Neural cell (in vitro differentiated cells): ENCODE measurements around the gene HARS1. TPM values are rescaled to one million over a fixed set of nuclear protein-coding genes. Genes with fewer than 3 reads are reported as not detected.
"Not testable (repeated sequence)": the region's sequence is repeated elsewhere in the genome, so short reads cannot be mapped to it uniquely, and the experiment has no call there.

Experiments used
- H2AFZ ChIP-seq: fragments of 200-600, 300-800 bp; sonication (generic), shearing (Covaris generic); 2 replicates; pipeline ENCODE4 v1.6.0; 2014; ENCODE audit warnings: low read depth, mild to moderate bottlenecking, antibody characterized with exemption, low read length, moderate library complexity
- H3F3A ChIP-seq: fragments of 200-600 bp; shearing (Covaris generic); 2 replicates; pipeline ENCODE4 v1.6.1; 2016; ENCODE audit warnings: mild to moderate bottlenecking, moderate library complexity, mixed read lengths, antibody characterized with exemption, low read length; ENCODE audit not compliant: insufficient read depth, poor library complexity, severe bottlenecking
- H3K27ac ChIP-seq: fragments of 200-600, 300-800 bp; sonication (generic), shearing (Covaris generic); 2 replicates; pipeline ENCODE4 v1.5.1; 2014; ENCODE audit warnings: mild to moderate bottlenecking, low read length, moderate library complexity
- H3K27me3 ChIP-seq: fragments of 300-800, 200-600 bp; sonication (generic), shearing (Covaris generic); 2 replicates; pipeline ENCODE4 v1.6.0; 2014; ENCODE audit warnings: mild to moderate bottlenecking, low read depth, low read length, moderate library complexity; ENCODE audit not compliant: insufficient read depth
- H3K36me3 ChIP-seq: fragments of 300-800, 200-600 bp; sonication (generic), shearing (Covaris generic); 2 replicates; pipeline ENCODE4 v1.5.1; 2014; ENCODE audit warnings: mild to moderate bottlenecking, antibody characterized with exemption, low read length, moderate library complexity; ENCODE audit not compliant: insufficient read depth
- H3K4me2 ChIP-seq: fragments of 300-800, 200-600 bp; sonication (generic), shearing (Covaris generic); 2 replicates; pipeline ENCODE4 v1.6.0; 2014; ENCODE audit warnings: mild to moderate bottlenecking, low read length
- H3K4me3 ChIP-seq: fragments of 300-800, 200-600 bp; sonication (generic), shearing (Covaris generic); 2 replicates; pipeline ENCODE4 v1.5.1; 2014; ENCODE audit warnings: mild to moderate bottlenecking, low read length, moderate library complexity
- H3K79me2 ChIP-seq: fragments of 200-600 bp; shearing (Covaris generic); replicated peaks from 2 replicates; pipeline ENCODE4 v1.6.0; 2014; ENCODE audit warnings: mild to moderate bottlenecking, low read length, moderate library complexity; ENCODE audit not compliant: insufficient read depth
- H3K9ac ChIP-seq: fragments of 300-800, 200-600 bp; sonication (generic), shearing (Covaris generic); 2 replicates; pipeline ENCODE4 v1.6.1; 2016; ENCODE audit warnings: mild to moderate bottlenecking, low read length, mixed read lengths
- H3K9me2 ChIP-seq: fragments of 200-600 bp; shearing (Covaris generic); 2 replicates; pipeline ENCODE4 v1.6.1; 2016; ENCODE audit warnings: mild to moderate bottlenecking, low read length, mixed read lengths; ENCODE audit not compliant: insufficient read depth
- H3K9me3 ChIP-seq: fragments of 200-600, 300-800 bp; sonication (generic), shearing (Covaris generic); 2 replicates; pipeline ENCODE4 v1.6.1; 2016; ENCODE audit warnings: mild to moderate bottlenecking, mixed run types, low read length, moderate library complexity, mixed read lengths
- H4K20me1 ChIP-seq: fragments of 200-600 bp; shearing (Covaris generic); 2 replicates; pipeline ENCODE4 v1.6.1; 2016; ENCODE audit warnings: mild to moderate bottlenecking, mixed run types; ENCODE audit not compliant: insufficient read depth
- EP300 ChIP-seq: fragments of 450-650 bp; conservative IDR thresholded peaks from 2 replicates; pipeline ENCODE4 v1.6.1; 2014; ENCODE audit warnings: antibody characterized with exemption, mild to moderate bottlenecking, moderate library complexity; ENCODE audit not compliant: poor library complexity, severe bottlenecking
- EZH2 ChIP-seq: fragments of 200-600, 300-800 bp; shearing (Covaris generic), sonication (generic); IDR thresholded peaks from 2 replicates; pipeline ENCODE4 v1.6.1; 2014; ENCODE audit warnings: antibody characterized with exemption, low read length, borderline replicate concordance, mild to moderate bottlenecking; ENCODE audit not compliant: insufficient read depth, poor library complexity, severe bottlenecking
- MXI1 ChIP-seq: fragments of 450-650 bp; conservative IDR thresholded peaks from 2 replicates; pipeline ENCODE4 v1.6.1; 2014; ENCODE audit warnings: antibody characterized with exemption, mild to moderate bottlenecking; ENCODE audit not compliant: poor library complexity, severe bottlenecking
- POLR2AphosphoS5 ChIP-seq: IDR thresholded peaks from 2 replicates; pipeline ENCODE4 v1.6.1; 2012
- RAD21 ChIP-seq: fragments of 450-650 bp; conservative IDR thresholded peaks from 2 replicates; pipeline ENCODE4 v1.6.1; 2014; ENCODE audit warnings: antibody characterized with exemption, mild to moderate bottlenecking, moderate library complexity
- SMC3 ChIP-seq: fragments of 450-650 bp; conservative IDR thresholded peaks from 2 replicates; pipeline ENCODE4 v1.6.1; 2014; ENCODE audit warnings: antibody characterized with exemption, mild to moderate bottlenecking, moderate library complexity; ENCODE audit not compliant: poor library complexity
- TAF1 ChIP-seq: IDR thresholded peaks from 2 replicates; pipeline ENCODE4 v1.6.1; 2012; ENCODE audit warnings: low read depth
- polyA plus RNA-seq: library from polyadenylated mRNA; depleted of rRNA; stranded (reverse); fragments of >200 nt; gene quantifications from 2 replicates; pipeline ENCODE4 v1.2.3, GENCODE V29; 2014
- TF ChIP-seq, protein P1 (sequence below): fragments of 450-650 bp; IDR thresholded peaks from 2 replicates; pipeline ENCODE4 v1.5.1; 2014; ENCODE audit warnings: antibody characterized with exemption, mild to moderate bottlenecking, moderate library complexity; ENCODE audit not compliant: poor library complexity, severe bottlenecking
- TF ChIP-seq, protein P2 (sequence below): IDR thresholded peaks from 2 replicates; pipeline ENCODE4 v1.6.1; 2012; ENCODE audit warnings: borderline replicate concordance

Gene HARS1
- polyA plus RNA-seq, 1 donor from 2014 or later: 80.2 TPM

DNA sequence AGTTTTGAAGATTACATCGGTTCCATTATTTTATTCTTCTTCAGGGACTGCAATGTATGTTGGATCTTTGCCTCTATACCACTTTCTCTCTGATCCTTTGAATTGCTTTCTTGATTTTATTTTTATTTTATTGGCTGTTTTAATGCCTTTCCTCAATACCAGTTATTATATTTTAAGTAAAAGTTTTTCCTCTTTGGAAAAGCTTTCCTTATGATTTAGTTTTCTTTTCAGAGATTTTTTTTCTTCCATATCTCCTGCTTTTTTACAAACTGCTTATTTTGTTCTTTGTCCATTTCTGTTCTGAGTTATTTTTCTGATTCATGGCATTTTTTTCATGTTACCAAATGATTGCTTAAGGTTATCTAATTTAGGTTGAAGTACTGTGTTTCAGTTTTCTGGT, 20.6 kb upstream of the HARS1 start:
- H3K4me3 ChIP-seq: no peak overlapping the region

DNA sequence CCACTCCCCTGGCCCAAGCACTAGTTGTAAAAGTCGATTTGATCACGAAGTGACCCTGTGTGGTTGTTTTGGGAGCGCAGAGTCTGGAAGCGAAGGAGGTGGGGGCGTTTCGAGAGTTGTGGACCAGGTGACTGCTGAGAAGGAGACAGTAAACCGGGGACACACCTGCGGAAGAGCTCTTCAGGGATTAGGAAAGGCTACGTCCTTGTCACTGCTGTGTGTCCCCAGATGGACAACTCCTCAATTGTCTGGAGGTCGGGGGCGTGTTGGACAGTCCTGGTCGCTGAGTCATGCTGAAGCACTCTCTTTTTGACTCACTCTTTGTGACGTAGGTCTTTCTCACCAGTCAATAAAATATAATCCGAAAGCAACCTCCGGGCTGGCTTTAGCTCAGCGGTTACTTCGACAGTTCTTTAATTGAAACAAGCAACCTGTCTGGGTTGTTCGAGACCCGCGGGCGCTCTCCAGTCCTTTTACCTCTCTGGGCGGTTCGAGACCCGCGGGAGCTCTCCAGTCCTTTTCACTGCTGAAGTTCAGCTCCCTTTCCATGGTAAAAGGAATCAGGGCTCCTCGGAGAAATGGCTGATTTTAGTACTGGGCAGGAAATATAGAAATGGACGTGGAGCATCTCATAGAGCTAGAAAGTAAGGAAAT, 19.9 kb upstream of the HARS1 start:
- Histone ChIP-seq H3K9me2 (no peaks in the 10 kb centered on the region), H3F3A (no peaks in the 10 kb centered on the region), H3K27me3 (no peaks in the 10 kb centered on the region), H3K9ac (no peak overlapping the region), H3K27ac (no peak overlapping the region), H2AFZ (no peak overlapping the region), H3K79me2 (no peaks in the 10 kb centered on the region), H4K20me1 (no peaks in the 10 kb centered on the region), H3K9me3 (no peaks in the 10 kb centered on the region), H3K4me3 (peak overlapping the region; percentile 8), H3K36me3 (no peaks in the 10 kb centered on the region), H3K4me2 (no peak overlapping the region)
- TF ChIP-seq TAF1 (no peak), RAD21 (no peak), SMC3 (no peak), EZH2 (no peak), EP300 (no peak)

More for the DNA sequence above, 20.6 kb upstream of the HARS1 start:
- Histone ChIP-seq H3K9me3 (no peaks in the 10 kb centered on the region), H2AFZ (no peak overlapping the region), H3K4me2 (no peak overlapping the region), H3K9me2 (no peaks in the 10 kb centered on the region), H3K36me3 (no peaks in the 10 kb centered on the region), H3K27me3 (no peaks in the 10 kb centered on the region), H3F3A (no peaks in the 10 kb centered on the region), H3K79me2 (no peaks in the 10 kb centered on the region), H4K20me1 (no peaks in the 10 kb centered on the region), H3K27ac (no peak overlapping the region), H3K9ac (no peak overlapping the region)
- TF ChIP-seq SMC3: no peak
- no peak for TF ChIP-seq MXI1
- no peak for TF ChIP-seq RAD21
- no peak for TF ChIP-seq EZH2
- no peak for TF ChIP-seq TAF1
- TF ChIP-seq, protein P1, sequence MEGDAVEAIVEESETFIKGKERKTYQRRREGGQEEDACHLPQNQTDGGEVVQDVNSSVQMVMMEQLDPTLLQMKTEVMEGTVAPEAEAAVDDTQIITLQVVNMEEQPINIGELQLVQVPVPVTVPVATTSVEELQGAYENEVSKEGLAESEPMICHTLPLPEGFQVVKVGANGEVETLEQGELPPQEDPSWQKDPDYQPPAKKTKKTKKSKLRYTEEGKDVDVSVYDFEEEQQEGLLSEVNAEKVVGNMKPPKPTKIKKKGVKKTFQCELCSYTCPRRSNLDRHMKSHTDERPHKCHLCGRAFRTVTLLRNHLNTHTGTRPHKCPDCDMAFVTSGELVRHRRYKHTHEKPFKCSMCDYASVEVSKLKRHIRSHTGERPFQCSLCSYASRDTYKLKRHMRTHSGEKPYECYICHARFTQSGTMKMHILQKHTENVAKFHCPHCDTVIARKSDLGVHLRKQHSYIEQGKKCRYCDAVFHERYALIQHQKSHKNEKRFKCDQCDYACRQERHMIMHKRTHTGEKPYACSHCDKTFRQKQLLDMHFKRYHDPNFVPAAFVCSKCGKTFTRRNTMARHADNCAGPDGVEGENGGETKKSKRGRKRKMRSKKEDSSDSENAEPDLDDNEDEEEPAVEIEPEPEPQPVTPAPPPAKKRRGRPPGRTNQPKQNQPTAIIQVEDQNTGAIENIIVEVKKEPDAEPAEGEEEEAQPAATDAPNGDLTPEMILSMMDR: no peak
- TF ChIP-seq, protein P2, sequence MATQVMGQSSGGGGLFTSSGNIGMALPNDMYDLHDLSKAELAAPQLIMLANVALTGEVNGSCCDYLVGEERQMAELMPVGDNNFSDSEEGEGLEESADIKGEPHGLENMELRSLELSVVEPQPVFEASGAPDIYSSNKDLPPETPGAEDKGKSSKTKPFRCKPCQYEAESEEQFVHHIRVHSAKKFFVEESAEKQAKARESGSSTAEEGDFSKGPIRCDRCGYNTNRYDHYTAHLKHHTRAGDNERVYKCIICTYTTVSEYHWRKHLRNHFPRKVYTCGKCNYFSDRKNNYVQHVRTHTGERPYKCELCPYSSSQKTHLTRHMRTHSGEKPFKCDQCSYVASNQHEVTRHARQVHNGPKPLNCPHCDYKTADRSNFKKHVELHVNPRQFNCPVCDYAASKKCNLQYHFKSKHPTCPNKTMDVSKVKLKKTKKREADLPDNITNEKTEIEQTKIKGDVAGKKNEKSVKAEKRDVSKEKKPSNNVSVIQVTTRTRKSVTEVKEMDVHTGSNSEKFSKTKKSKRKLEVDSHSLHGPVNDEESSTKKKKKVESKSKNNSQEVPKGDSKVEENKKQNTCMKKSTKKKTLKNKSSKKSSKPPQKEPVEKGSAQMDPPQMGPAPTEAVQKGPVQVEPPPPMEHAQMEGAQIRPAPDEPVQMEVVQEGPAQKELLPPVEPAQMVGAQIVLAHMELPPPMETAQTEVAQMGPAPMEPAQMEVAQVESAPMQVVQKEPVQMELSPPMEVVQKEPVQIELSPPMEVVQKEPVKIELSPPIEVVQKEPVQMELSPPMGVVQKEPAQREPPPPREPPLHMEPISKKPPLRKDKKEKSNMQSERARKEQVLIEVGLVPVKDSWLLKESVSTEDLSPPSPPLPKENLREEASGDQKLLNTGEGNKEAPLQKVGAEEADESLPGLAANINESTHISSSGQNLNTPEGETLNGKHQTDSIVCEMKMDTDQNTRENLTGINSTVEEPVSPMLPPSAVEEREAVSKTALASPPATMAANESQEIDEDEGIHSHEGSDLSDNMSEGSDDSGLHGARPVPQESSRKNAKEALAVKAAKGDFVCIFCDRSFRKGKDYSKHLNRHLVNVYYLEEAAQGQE: no peak
- TF ChIP-seq POLR2AphosphoS5: no peak
- TF ChIP-seq EP300: no peak

DNA sequence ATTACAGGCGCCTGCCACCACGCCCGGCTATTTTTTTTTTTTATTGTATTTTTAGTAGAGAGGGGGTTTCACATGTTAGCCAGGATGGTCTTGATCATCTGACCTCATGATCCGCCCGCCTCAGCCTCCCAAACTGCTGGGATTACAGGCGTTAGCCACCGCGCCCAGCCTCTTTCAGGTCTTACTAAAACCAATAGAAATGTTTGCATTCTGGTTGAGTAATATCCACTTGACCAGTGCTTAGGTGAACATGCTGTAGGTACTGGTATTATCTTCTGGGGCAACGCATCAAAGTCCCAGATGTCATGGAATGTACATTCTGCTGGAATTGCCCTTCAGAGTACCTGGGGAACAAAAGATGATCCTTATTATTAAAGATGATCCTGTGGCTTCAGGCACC, 17.6 kb upstream of the HARS1 start:
- not testable (repeated sequence) for H3K9me2 ChIP-seq, H3K27me3 ChIP-seq, H3K36me3 ChIP-seq, H3F3A ChIP-seq, H3K27ac ChIP-seq, H3K9me3 ChIP-seq, H4K20me1 ChIP-seq, H3K9ac ChIP-seq, H3K4me2 ChIP-seq, H3K4me3 ChIP-seq, H2AFZ ChIP-seq, H3K79me2 ChIP-seq
